MM.1S (cell line): ENCODE measurements around the gene CD40.

ENCODE experiments used
- EZH2 ChIP-seq: fragments of 300-600 bp; sonication (generic); optimal IDR thresholded peaks from 2 replicates; pipeline ENCODE3; 2017; ENCODE audit warnings: low read depth, mild to moderate bottlenecking, antibody characterized with exemption, low read length, mixed read lengths
- EZH2phosphoT487 ChIP-seq: fragments of 300-600 bp; sonication (generic); IDR thresholded peaks from 2 replicates; pipeline ENCODE4 v1.6.1; 2018; ENCODE audit warnings: antibody characterized with exemption, low read length
- TF ChIP-seq, protein P1 (sequence below): fragments of 300-600 bp; sonication (generic); IDR thresholded peaks from 2 replicates; pipeline ENCODE4 v1.5.1; 2016; ENCODE audit warnings: antibody characterized with exemption, low read length, mixed read lengths

GRCh38 chr20:46157076-46157592, 39.0 kb downstream of the CD40 start:
- TF ChIP-seq, protein P1, sequence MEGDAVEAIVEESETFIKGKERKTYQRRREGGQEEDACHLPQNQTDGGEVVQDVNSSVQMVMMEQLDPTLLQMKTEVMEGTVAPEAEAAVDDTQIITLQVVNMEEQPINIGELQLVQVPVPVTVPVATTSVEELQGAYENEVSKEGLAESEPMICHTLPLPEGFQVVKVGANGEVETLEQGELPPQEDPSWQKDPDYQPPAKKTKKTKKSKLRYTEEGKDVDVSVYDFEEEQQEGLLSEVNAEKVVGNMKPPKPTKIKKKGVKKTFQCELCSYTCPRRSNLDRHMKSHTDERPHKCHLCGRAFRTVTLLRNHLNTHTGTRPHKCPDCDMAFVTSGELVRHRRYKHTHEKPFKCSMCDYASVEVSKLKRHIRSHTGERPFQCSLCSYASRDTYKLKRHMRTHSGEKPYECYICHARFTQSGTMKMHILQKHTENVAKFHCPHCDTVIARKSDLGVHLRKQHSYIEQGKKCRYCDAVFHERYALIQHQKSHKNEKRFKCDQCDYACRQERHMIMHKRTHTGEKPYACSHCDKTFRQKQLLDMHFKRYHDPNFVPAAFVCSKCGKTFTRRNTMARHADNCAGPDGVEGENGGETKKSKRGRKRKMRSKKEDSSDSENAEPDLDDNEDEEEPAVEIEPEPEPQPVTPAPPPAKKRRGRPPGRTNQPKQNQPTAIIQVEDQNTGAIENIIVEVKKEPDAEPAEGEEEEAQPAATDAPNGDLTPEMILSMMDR = no peak
- no peak for TF ChIP-seq EZH2
- no peak for TF ChIP-seq EZH2phosphoT487
